MM.1S (cell line): ENCODE results near the gene FBH1.
A peak's percentile ranks its signal among the peaks of the same experiment; 100 is the strongest.

Source experiments
- DNase-seq: peaks from one replicate; pipeline ENCODE4 v3.0.0-alpha.2; 2015
- H2AFZ ChIP-seq: fragments of 300-600 bp; sonication (generic); 2 replicates; pipeline ENCODE4 v1.6.0; 2016; ENCODE audit warnings: antibody characterized with exemption, low read length
- H3F3A ChIP-seq: fragments of 300-600 bp; sonication (generic); 2 replicates; pipeline ENCODE4 v1.6.1; 2016; ENCODE audit warnings: mild to moderate bottlenecking, antibody characterized with exemption, low read length, moderate library complexity, mixed read lengths; ENCODE audit not compliant: insufficient read depth
- H3K27ac ChIP-seq: fragments of 300-600 bp; sonication (generic); 2 replicates; pipeline ENCODE4 v1.5.1; 2016; ENCODE audit warnings: mild to moderate bottlenecking, low read length
- H3K27me3 ChIP-seq: fragments of 300-600 bp; sonication (generic); replicated peaks from 2 replicates; pipeline ENCODE4 v1.6.0; 2016; ENCODE audit warnings: low read length; ENCODE audit not compliant: insufficient read depth
- H3K36me3 ChIP-seq: fragments of 300-600 bp; sonication (generic); replicated peaks from 2 replicates; pipeline ENCODE4 v1.6.1; 2016; ENCODE audit warnings: mild to moderate bottlenecking, low read length, mixed read lengths; ENCODE audit not compliant: insufficient read depth
- H3K4me1 ChIP-seq: fragments of 300-600 bp; sonication (generic); 2 replicates; pipeline ENCODE4 v1.6.1; 2016; ENCODE audit warnings: low read length, mixed read lengths
- H3K4me2 ChIP-seq: fragments of 300-600 bp; sonication (generic); 2 replicates; pipeline ENCODE4 v1.6.0; 2016; ENCODE audit warnings: low read depth, low read length
- H3K4me3 ChIP-seq: fragments of 300-600 bp; sonication (generic); 2 replicates; pipeline ENCODE4 v1.5.1; 2016; ENCODE audit warnings: low read length, mixed read lengths
- H3K79me2 ChIP-seq: fragments of 300-600 bp; sonication (generic); 2 replicates; pipeline ENCODE4 v1.6.1; 2016; ENCODE audit warnings: mixed run types, low read length, mixed read lengths
- H3K9ac ChIP-seq: fragments of 300-600 bp; sonication (generic); 2 replicates; pipeline ENCODE4 v1.6.1; 2016; ENCODE audit warnings: low read length, mixed read lengths
- H3K9me2 ChIP-seq: fragments of 300-600 bp; sonication (generic); replicated peaks from 2 replicates; pipeline ENCODE4 v1.6.1; 2016; ENCODE audit warnings: mild to moderate bottlenecking, low read length, mixed read lengths; ENCODE audit not compliant: insufficient read depth
- H3K9me3 ChIP-seq: fragments of 300-600 bp; sonication (generic); replicated peaks from 2 replicates; pipeline ENCODE4 v1.6.1; 2016; ENCODE audit warnings: mild to moderate bottlenecking, low read length, mixed read lengths; ENCODE audit not compliant: insufficient read depth
- H4K20me1 ChIP-seq: fragments of 300-600 bp; sonication (generic); 2 replicates; pipeline ENCODE4 v1.6.1; 2016; ENCODE audit warnings: mild to moderate bottlenecking, low read length, moderate library complexity, mixed read lengths; ENCODE audit not compliant: insufficient read depth
- CTCF ChIP-seq: fragments of 300-600 bp; sonication (generic); IDR thresholded peaks from 2 replicates; pipeline ENCODE4 v1.5.1; 2016; ENCODE audit warnings: antibody characterized with exemption, low read length, mixed read lengths
- EZH2 ChIP-seq: fragments of 300-600 bp; sonication (generic); optimal IDR thresholded peaks from 2 replicates; pipeline ENCODE3; 2017; ENCODE audit warnings: low read depth, mild to moderate bottlenecking, antibody characterized with exemption, low read length, mixed read lengths
- EZH2phosphoT487 ChIP-seq: fragments of 300-600 bp; sonication (generic); IDR thresholded peaks from 2 replicates; pipeline ENCODE4 v1.6.1; 2018; ENCODE audit warnings: antibody characterized with exemption, low read length

FBH1 gene

GRCh38 chr10:5898163-5898562 lies 8.1 kb downstream of the FBH1 start:
- Histone ChIP-seq H3K4me2 (no peak overlapping the region), H4K20me1 (no peaks in the 10 kb centered on the region), H3K27ac (no peak overlapping the region), H3K9me2 (no peaks in the 10 kb centered on the region), H3K4me3 (no peak overlapping the region), H3F3A (peaks cover 59% of the 10 kb centered on the region), H3K79me2 (peaks cover 89% of the 10 kb centered on the region), H2AFZ (no peak overlapping the region), H3K4me1 (peaks cover 63% of the 10 kb centered on the region), H3K36me3 (peaks cover 3% of the 10 kb centered on the region; the same call in 1 of the 2 replicates), H3K9me3 (no peaks in the 10 kb centered on the region), H3K27me3 (no peaks in the 10 kb centered on the region), H3K9ac (no peak overlapping the region)
- no peak for TF ChIP-seq EZH2
- TF ChIP-seq EZH2phosphoT487 = no peak
- TF ChIP-seq CTCF = no peak
- DNase-seq = no peak

- no peak overlapping the region for H2AFZ ChIP-seq
- TF ChIP-seq CTCF (no peak), EZH2 (no peak)
- H3K27ac ChIP-seq = no peak overlapping the region
- peaks cover 3% of the 10 kb centered on the region; the same call in 1 of the 2 replicates for H3K36me3 ChIP-seq
- peaks cover 58% of the 10 kb centered on the region for H3F3A ChIP-seq
- no peak for DNase-seq
- H4K20me1 ChIP-seq = no peaks in the 10 kb centered on the region
- H3K27me3 ChIP-seq = no peaks in the 10 kb centered on the region
- peaks cover 56% of the 10 kb centered on the region for H3K4me1 ChIP-seq
- no peak overlapping the region for H3K9ac ChIP-seq
- H3K4me2 ChIP-seq = no peak overlapping the region
- no peak overlapping the region for H3K4me3 ChIP-seq
- H3K9me3 ChIP-seq = no peaks in the 10 kb centered on the region
- H3K79me2 ChIP-seq = peaks cover 79% of the 10 kb centered on the region
- no peaks in the 10 kb centered on the region for H3K9me2 ChIP-seq
Observed at GRCh38 chr10:5900247-5900646, 10.2 kb downstream of the FBH1 start.

- H3K79me2 ChIP-seq = peaks cover 86% of the 10 kb centered on the region
- no peak overlapping the region for H3K4me2 ChIP-seq
Observed at GRCh38 chr10:5902511-5903274, 12.7 kb downstream of the FBH1 start.

More at GRCh38 chr10:5902511-5903274, 12.7 kb downstream of the FBH1 start:
- H3K9me2 ChIP-seq = no peaks in the 10 kb centered on the region
- peaks cover 36% of the 10 kb centered on the region for H3F3A ChIP-seq
- TF ChIP-seq EZH2 = no peak
- no peak for TF ChIP-seq CTCF
- no peak for TF ChIP-seq EZH2phosphoT487
- DNase-seq = no peak
- peaks cover 54% of the 10 kb centered on the region for H3K4me1 ChIP-seq
- H3K9me3 ChIP-seq = no peaks in the 10 kb centered on the region
- peak overlapping the region; percentile 100; the same call in 1 of the 2 replicates for H3K27ac ChIP-seq
- H3K4me3 ChIP-seq = no peak overlapping the region
- no peak overlapping the region for H3K9ac ChIP-seq
- peaks cover 3% of the 10 kb centered on the region; the same call in 1 of the 2 replicates for H3K36me3 ChIP-seq
- no peak overlapping the region for H2AFZ ChIP-seq
- no peaks in the 10 kb centered on the region for H3K27me3 ChIP-seq
- H4K20me1 ChIP-seq = no peaks in the 10 kb centered on the region
